Liver (tissue), 9 donors: Measurements from ENCODE around the gene EOGT. TPM values are rescaled to one million over a fixed set of nuclear protein-coding genes. Genes with fewer than 3 reads are reported as not detected.
A peak's percentile ranks its signal among the peaks of the same experiment; 100 is the strongest.

Source experiments
- DNase-seq: peaks from one replicate; pipeline ENCODE4 v3.0.0-alpha.2; 2017; ENCODE audit warnings: low spot score
- H3K27ac ChIP-seq, 2 donors: one replicate each; pipeline ENCODE4 v1.7.0; 2013; ENCODE audit warnings: inconsistent platforms in 2 of 2, low read length in 2 of 2, control low read depth in 1 of 2, low read depth in 1 of 2, mild to moderate bottlenecking in 1 of 2
- H3K27me3 ChIP-seq, 4 donors: one replicate each; pipeline versions ENCODE4 v1.6.1 to v1.7.0; 2013; ENCODE audit warnings: low read length in 3 of 4, inconsistent platforms in 1 of 4, mild to moderate bottlenecking in 1 of 4, moderate library complexity in 1 of 4; ENCODE audit not compliant: control insufficient read depth in 4 of 4, insufficient read depth in 4 of 4
- H3K36me3 ChIP-seq, 4 donors: one replicate each; pipeline versions ENCODE4 v1.6.1 to v1.7.0; 2013; ENCODE audit warnings: low read length in 3 of 4, mild to moderate bottlenecking in 3 of 4, low read depth in 1 of 4, moderate library complexity in 1 of 4; ENCODE audit not compliant: control insufficient read depth in 4 of 4, insufficient read depth in 3 of 4
- H3K4me1 ChIP-seq, 4 donors: one replicate each; pipeline versions ENCODE4 v1.6.1 to v1.7.0; 2013; ENCODE audit warnings: low read length in 3 of 4, mild to moderate bottlenecking in 3 of 4, moderate library complexity in 1 of 4; ENCODE audit not compliant: control insufficient read depth in 4 of 4, insufficient read depth in 4 of 4
- H3K4me3 ChIP-seq, 3 donors: one replicate each; pipeline versions ENCODE4 v1.6.1 to v1.7.0; 2013; ENCODE audit warnings: low read length in 3 of 3, control low read depth in 1 of 3, low read depth in 1 of 3, mild to moderate bottlenecking in 1 of 3
- H3K9ac ChIP-seq, 2 donors: one replicate each; pipeline ENCODE4 v1.7.0; 2013; ENCODE audit warnings: low read length in 2 of 2, mild to moderate bottlenecking in 2 of 2, moderate library complexity in 2 of 2, control low read depth in 1 of 2, low read depth in 1 of 2
- H3K9me3 ChIP-seq, 4 donors: one replicate each; pipeline versions ENCODE4 v1.6.1 to v1.7.0; 2013; ENCODE audit warnings: low read length in 3 of 4; ENCODE audit not compliant: control insufficient read depth in 4 of 4
- ATF3 ChIP-seq: IDR thresholded peaks from 2 replicates; pipeline ENCODE4 v1.6.1; 2016; ENCODE audit warnings: antibody characterized with exemption
- CTCF ChIP-seq: fragments of 150-350 bp; IDR thresholded peaks from 2 replicates; pipeline ENCODE4 v1.5.1; 2017; ENCODE audit warnings: improper control_type of control experiment, low read depth, low read length; ENCODE audit not compliant: missing input control
- EGR1 ChIP-seq, 2 donors: IDR thresholded peaks; 2 replicates each; pipeline ENCODE4 v1.6.1; 2016 to 2018; ENCODE audit warnings: antibody characterized with exemption in 2 of 2, low read depth in 2 of 2
- FOXA1 ChIP-seq: IDR thresholded peaks from 2 replicates; pipeline ENCODE4 v1.6.1; 2016; ENCODE audit warnings: antibody characterized with exemption
- FOXA2 ChIP-seq: IDR thresholded peaks from 2 replicates; pipeline ENCODE4 v1.6.1; 2016; ENCODE audit warnings: antibody characterized with exemption
- GABPA ChIP-seq, 2 donors: IDR thresholded peaks in 1 of 2; conservative IDR thresholded peaks in 1 of 2; 2 replicates each; pipeline ENCODE4 v1.6.1; 2016; ENCODE audit warnings: antibody characterized with exemption in 2 of 2, mild to moderate bottlenecking in 1 of 2, moderate library complexity in 1 of 2
- HNF4A ChIP-seq, 2 donors: conservative IDR thresholded peaks; 2 replicates each; pipeline ENCODE4 v1.6.1; 2016; ENCODE audit warnings: antibody characterized with exemption in 2 of 2, mild to moderate bottlenecking in 2 of 2
- HNF4G ChIP-seq: IDR thresholded peaks from 2 replicates; pipeline ENCODE4 v1.6.1; 2016; ENCODE audit warnings: antibody characterized with exemption
- JUND ChIP-seq, 2 donors: IDR thresholded peaks; 2 replicates each; pipeline ENCODE4 v1.6.1; 2016; ENCODE audit warnings: antibody characterized with exemption in 2 of 2
- MAX ChIP-seq: IDR thresholded peaks from 2 replicates; pipeline ENCODE4 v1.6.1; 2016; ENCODE audit warnings: antibody characterized with exemption
- NR2F2 ChIP-seq: IDR thresholded peaks from 2 replicates; pipeline ENCODE4 v1.6.1; 2016; ENCODE audit warnings: antibody characterized with exemption
- RAD21 ChIP-seq, 2 donors: IDR thresholded peaks; 2 replicates each; pipeline ENCODE4 v1.6.1; 2016; ENCODE audit warnings: antibody characterized with exemption in 2 of 2, mild to moderate bottlenecking in 2 of 2
- REST ChIP-seq: IDR thresholded peaks from 2 replicates; pipeline ENCODE4 v1.6.1; 2016; ENCODE audit warnings: antibody characterized with exemption, mild to moderate bottlenecking
- RXRA ChIP-seq, 2 donors: IDR thresholded peaks; 2 replicates each; pipeline ENCODE4 v1.6.1; 2017 to 2018; ENCODE audit warnings: antibody characterized with exemption in 2 of 2, mild to moderate bottlenecking in 1 of 2
- SP1 ChIP-seq: IDR thresholded peaks from 2 replicates; pipeline ENCODE4 v1.6.1; 2018; ENCODE audit warnings: antibody characterized with exemption, mild to moderate bottlenecking
- TAF1 ChIP-seq: conservative IDR thresholded peaks from 2 replicates; pipeline ENCODE4 v1.6.1; 2016; ENCODE audit warnings: antibody characterized with exemption, mild to moderate bottlenecking
- YY1 ChIP-seq: IDR thresholded peaks from 2 replicates; pipeline ENCODE4 v1.6.1; 2016; ENCODE audit warnings: antibody characterized with exemption, mild to moderate bottlenecking
- ZBTB33 ChIP-seq: IDR thresholded peaks from 2 replicates; pipeline ENCODE4 v1.6.1; 2016; ENCODE audit warnings: antibody characterized with exemption
- WGBS: extraction: QIAGEN DNeasy Blood & Tissue Kit; methylation state at CpG from one replicate; pipeline ENCODE4 v1.1.7; 2013; 5-methylcytosine and 5-hydroxymethylcytosine counted together
- polyA plus RNA-seq, 2 donors: library from polyadenylated mRNA; stranded (reverse) in 1 of 2; unstranded in 1 of 2; fragments of 200-250 nt in 1 of 2; fragments of >200 nt in 1 of 2; fragmentation: Nextera tagmentation in 1 of 2; extraction: Ambion mirVana in 1 of 2; gene quantifications; one replicate each; pipeline versions ENCODE4 v1.2.1 to v1.2.3, GENCODE V29; 2013 to 2015
- total RNA-seq, 2 donors: library from RNA; depleted of rRNA; stranded (reverse); fragments of >200 nt; gene quantifications; one replicate each; pipeline ENCODE4 v1.2.3, GENCODE V29; 2014
- donor health status: healthy.
- donor health status: healthy.
- donor health status: healthy.
- donor health status: healthy.
- donor health status: healthy.

The EOGT gene
- total and polyA plus RNA-seq, 4 donors = 2.6 to 7.5 (median 5.1) TPM

GRCh38 chr3:69012800-69013252 is 658 bp downstream of the EOGT start:
- DNase-seq = no peak
- peaks cover 0 to 13% (median 3%) of the 10 kb centered on the region in 4 donors for H3K4me1 ChIP-seq
- TF ChIP-seq NR2F2 = no peak
- TF ChIP-seq FOXA2 = no peak
- no peak for TF ChIP-seq SP1
- TF ChIP-seq ZBTB33 = no peak
- TF ChIP-seq CTCF = no peak
- peak overlapping the region; percentile 87 to 88 for H3K27ac ChIP-seq
- H3K9me3 ChIP-seq = no peaks in the 10 kb centered on the region
- H3K36me3 ChIP-seq = peaks cover 0 to 3% (median under 1%) of the 10 kb centered on the region in 4 donors
- peak overlapping the region; percentile 74 to 94 (median 82) for H3K4me3 ChIP-seq
- no peaks in the 10 kb centered on the region for H3K27me3 ChIP-seq
- peak overlapping the region; percentile 4 to 54 for H3K9ac ChIP-seq
- WGBS = 5% methylated on average over 36 of the region's 36 CpGs

GRCh38 chr3:69012100-69012799 is 1.2 kb downstream of the EOGT start:
- peaks cover 0 to 13% (median 3%) of the 10 kb centered on the region in 4 donors for H3K4me1 ChIP-seq
- peak overlapping the region; percentile 74 to 94 (median 82) for H3K4me3 ChIP-seq
- H3K36me3 ChIP-seq = peaks cover 0 to 3% (median under 1%) of the 10 kb centered on the region in 4 donors
- no peaks in the 10 kb centered on the region for H3K9me3 ChIP-seq
- H3K27ac ChIP-seq = peak overlapping the region; percentile 87 to 88
- peak overlapping the region in 1 of 2 donors; percentile 4 for H3K9ac ChIP-seq
- WGBS = 86% methylated on average over 22 of the region's 22 CpGs
- TF ChIP-seq HNF4G (no peak), CTCF (no peak), ATF3 (no peak), ZBTB33 (no peak), MAX (no peak), YY1 (no peak), HNF4A (conservative IDR thresholded peaks at IDR 0.05) (no peak), TAF1 (no peak), FOXA2 (no peak), REST (no peak), GABPA (IDR thresholded peaks at IDR 0.05 in 1 of 2, conservative IDR thresholded peaks at IDR 0.05 in 1 of 2) (no peak), SP1 (no peak), EGR1 (IDR thresholded peaks at IDR 0.05; ENCODE audit: low read depth in 2 of 2) (no peak), RAD21 (IDR thresholded peaks at IDR 0.05) (no peak), NR2F2 (no peak), JUND (IDR thresholded peaks at IDR 0.05) (no peak), RXRA (IDR thresholded peaks at IDR 0.05) (no peak), FOXA1 (no peak)
- no peaks in the 10 kb centered on the region for H3K27me3 ChIP-seq
- no peak for DNase-seq
